GM18507 (cell line): ENCODE results near the gene CAPN11.
"Not testable (repeated sequence)": the region's sequence is repeated elsewhere in the genome, so short reads cannot be mapped to it uniquely, and the experiment has no call there.

Source experiments
- DNase-seq: peaks from one replicate; pipeline ENCODE4 v3.0.0; 2011; ENCODE audit warnings: low read depth; ENCODE audit not compliant: insufficient read length; ENCODE audit errors: extremely low spot score
- FAIRE-seq: peaks from 2 replicates; lab custom pipeline; 2011; peaks lifted over from hg19 to GRCh38; lab: Jason Lieb, UNC

The CAPN11 gene

DNA sequence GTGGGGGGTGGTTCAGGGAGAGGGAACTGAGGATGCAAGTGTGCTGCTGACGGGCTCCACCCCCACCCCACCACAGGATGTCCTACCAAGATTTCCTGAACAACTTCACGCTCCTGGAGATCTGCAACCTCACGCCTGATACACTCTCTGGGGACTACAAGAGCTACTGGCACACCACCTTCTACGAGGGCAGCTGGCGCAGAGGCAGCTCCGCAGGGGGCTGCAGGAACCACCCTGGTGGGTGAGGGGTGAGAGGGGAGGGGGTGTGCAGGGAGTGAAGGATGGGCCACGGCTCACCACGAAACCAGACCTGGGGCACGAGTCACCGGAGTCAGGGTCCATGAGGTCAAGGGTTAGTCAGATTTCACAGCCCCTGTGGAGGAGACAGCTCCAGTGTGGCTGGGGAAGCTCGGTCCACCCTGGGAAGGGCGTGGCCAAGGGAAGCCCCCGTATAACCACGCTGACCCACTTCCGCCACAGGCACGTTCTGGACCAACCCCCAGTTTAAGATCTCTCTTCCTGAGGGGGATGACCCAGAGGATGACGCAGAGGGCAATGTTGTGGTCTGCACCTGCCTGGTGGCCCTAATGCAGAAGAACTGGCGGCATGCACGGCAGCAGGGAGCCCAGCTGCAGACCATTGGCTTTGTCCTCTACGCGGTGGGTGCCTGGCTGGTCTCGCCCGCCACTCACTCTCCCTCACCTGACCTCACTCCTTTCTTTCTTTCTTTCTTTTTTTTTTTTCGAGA, 18.3 kb downstream of the CAPN11 start:
- DNase-seq (no peak), FAIRE-seq (peak; percentile 73)

DNA sequence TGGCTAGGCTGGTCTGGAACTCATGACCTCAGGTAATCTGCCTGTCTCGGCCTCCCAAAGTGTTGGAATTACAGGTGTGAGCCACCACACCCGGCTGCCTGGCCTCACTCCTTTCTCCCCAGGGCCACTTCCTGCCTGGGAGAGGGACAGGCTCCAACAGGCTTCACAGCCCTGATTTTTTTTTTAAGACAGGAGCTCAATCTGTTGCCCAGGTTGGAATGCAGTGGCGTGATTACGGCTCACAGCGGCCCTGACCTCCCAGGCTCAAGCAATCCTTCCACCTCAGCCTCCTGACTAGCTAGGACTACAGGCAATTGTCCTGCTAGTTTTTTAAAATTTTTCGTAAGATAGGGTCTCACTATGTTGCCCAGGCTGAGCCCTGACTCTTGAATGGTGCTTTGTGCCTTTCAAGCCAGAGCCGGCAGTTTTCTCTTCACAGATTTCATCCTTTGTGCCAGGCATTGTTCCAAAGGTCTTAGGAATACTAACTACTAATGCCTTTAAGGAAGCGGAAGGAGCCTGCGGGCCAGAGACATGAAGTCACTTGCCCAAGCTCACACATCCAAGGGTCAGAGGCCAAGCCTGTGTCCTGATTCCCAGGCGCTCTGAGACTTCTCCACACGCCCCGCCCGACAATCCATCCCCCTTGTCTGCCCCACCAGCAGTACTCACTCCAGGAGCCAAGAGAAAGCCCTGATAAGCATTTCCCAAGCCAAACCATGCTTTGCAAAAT, 19.2 kb downstream of the CAPN11 start:
- FAIRE-seq (no peak), DNase-seq (no peak)

DNA sequence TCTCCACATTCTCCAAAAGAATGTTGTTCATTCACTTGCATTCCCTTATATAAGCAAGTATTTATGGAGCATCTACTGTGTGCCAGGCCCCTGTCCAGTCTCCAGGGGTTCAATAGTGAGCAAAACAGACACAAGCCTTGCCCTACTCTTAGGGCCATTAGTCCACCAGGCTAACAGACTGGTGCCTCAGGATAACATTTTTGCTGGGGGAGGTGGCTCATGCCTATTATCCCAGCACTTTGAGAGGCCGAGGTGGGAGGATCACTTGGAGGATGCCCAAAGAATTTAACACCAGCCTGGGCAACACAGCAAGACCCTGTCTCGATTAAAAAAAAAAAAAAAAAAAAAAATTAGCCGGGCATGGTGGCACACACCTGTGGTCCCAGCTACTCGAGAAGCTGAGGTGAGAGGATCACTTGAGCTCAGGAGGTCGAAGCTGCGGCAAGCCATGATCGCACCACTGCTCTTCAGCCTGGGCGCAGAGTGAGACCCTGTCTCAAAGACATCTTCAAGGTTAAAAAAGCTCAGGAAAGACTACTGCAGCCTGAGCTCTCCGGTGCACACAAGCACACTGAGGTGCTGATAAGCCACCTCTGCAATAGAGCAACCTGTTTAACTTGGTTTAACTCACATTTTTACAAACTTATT, 19.9 kb downstream of the CAPN11 start:
- DNase-seq (no peak), FAIRE-seq (no peak)

DNA sequence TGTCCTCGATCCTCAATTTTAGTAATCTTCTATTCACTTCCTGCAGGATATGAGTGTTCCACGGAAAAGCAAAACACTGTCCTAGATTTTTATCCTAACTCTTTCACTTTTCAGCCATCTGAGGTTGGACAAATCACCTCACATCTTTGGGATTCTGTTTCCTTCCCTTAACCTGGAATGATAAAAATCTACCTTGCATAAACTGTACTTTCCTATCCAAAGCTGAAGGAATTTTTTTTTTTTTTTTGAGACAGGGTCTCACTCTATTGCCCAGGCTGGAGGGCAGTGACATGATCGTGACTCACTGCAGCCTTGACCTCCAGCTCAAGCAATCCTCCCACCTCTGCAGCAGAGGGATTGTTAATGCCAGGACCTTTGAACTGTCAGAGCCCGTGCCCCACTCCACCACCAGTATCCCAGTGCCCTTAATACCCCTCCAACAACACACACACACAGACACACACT, 20.5 kb downstream of the CAPN11 start:
- FAIRE-seq (no peak), DNase-seq (no peak)

DNA sequence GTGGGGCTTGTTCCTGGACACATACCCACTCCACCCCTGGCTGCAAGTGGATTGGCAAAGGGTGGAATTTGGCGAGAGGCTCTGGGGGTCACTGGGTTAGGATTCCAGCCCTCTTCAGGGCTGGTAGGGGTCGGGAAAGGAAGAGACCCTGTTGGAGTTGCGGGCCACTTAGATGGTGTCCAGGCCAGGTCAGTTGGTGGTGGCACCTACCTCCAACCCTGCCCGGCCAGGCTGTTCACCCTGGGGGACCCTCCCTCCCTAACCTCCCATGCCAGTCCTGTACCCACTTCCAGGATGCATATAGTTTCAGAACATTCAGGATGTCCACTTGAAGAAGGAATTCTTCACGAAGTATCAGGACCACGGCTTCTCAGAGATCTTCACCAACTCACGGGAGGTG, 21.0 kb downstream of the CAPN11 start:
- DNase-seq, result no peak
- no peak for FAIRE-seq

DNA sequence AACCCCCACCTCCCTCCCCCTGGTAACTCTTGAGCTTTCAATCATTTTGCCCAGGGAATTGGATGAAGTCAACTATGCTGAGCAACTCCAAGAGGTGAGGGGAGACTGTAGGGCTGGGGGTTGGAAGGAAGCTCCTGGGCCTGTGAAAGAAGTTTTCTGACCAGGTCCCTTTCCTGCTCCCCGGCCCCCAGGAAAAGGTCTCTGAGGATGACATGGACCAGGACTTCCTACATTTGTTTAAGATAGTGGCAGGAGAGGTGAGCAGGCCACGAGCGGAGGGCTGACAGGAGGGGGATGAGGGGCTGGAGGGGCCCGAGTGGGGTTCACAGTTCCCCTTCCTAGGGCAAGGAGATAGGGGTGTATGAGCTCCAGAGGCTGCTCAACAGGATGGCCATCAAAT, 21.8 kb downstream of the CAPN11 start:
- DNase-seq (no peak), FAIRE-seq (no peak)

DNA sequence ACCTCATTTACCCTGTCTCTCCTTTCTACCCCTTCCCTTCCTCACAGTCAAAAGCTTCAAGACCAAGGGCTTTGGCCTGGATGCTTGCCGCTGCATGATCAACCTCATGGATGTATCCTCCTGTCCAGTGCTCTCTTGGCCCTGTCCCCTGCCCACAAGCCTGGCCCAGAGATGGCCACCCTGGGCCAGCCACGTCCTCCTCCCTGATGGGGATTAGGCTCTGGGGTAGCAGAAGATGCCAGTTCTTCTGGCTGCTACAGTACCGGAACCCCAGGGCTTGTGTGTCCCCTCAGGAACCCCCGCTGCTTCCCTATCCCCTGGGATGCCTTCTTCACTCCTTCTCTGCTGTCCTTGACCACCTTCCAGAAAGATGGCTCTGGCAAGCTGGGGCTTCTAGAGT, 22.3 kb downstream of the CAPN11 start:
- FAIRE-seq (no peak), DNase-seq (no peak)

DNA sequence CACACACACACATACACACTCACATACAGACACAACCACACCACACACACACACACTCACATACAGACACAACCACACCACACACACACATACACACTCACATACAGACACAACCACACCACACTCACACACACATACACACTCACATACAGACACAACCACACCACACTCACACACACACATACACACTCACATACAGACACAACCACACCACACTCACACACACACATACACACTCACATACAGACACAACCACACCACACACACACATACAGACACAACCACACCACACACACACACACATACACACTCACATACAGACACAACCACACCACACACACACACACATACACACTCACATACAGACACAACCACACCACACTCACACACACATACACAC, 23.2 kb downstream of the CAPN11 start:
- DNase-seq, result not testable (repeated sequence)
- peak; percentile 81 for FAIRE-seq

DNA sequence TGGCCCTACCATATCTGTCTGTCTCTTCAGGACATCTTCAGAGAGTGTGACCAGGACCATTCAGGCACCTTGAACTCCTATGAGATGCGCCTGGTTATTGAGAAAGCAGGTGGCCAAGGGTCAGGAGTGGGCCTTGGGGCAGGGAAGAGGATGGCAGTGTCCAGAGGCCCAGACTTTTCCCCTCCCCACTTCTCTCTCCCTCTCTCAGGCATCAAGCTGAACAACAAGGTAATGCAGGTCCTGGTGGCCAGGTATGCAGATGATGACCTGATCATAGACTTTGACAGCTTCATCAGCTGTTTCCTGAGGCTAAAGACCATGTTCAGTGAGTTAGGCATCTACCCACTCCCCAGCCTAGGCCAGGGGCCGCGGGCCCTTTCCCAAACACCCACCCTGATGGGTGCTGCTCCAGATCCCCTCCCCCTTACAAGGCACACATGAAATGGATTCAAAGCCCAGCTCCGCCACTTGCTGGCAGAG, 24.3 kb downstream of the CAPN11 start:
- DNase-seq, result no peak
- no peak for FAIRE-seq

DNA sequence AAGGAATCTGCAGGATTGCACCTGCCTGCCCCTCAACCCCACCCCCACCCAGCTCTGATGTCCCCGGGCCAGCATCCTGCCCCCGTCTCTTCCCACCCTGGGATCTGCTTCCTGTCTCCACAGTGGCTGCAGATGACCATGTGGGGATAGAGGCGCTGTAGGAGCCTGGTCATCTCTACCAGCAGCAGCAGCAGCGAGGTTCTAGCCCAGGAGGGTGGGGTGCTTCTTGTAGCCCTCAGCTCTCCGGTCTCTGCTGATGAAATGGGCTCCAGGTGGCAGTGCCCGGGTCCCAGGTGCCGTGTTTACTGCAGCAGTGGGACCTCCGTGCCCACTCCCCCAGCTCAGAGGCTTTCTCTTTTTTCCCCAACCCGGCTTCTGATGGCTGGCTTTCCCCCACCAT, 25.2 kb downstream of the CAPN11 start:
- DNase-seq, result no peak
- FAIRE-seq, result no peak

DNA sequence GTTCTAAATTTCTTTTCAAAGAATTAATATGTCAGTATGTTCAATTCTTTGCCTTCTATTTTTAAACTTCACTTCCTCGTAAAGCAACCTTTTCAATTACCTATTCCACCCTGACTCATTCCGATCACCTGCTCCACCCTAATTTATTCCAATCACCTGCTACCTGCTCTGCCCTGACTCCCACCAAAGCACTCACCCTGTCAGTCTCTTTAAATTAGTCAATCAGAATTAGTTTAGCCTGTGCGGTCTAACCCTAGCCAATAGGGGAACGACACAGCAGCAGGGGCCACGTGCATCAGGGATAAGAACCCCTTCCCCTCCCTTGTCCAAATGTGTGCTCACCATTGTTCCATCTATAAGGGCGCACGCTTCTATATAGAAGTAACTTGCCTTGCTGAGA, 26.7 kb downstream of the CAPN11 start:
- DNase-seq, FAIRE-seq: not testable (repeated sequence)

DNA sequence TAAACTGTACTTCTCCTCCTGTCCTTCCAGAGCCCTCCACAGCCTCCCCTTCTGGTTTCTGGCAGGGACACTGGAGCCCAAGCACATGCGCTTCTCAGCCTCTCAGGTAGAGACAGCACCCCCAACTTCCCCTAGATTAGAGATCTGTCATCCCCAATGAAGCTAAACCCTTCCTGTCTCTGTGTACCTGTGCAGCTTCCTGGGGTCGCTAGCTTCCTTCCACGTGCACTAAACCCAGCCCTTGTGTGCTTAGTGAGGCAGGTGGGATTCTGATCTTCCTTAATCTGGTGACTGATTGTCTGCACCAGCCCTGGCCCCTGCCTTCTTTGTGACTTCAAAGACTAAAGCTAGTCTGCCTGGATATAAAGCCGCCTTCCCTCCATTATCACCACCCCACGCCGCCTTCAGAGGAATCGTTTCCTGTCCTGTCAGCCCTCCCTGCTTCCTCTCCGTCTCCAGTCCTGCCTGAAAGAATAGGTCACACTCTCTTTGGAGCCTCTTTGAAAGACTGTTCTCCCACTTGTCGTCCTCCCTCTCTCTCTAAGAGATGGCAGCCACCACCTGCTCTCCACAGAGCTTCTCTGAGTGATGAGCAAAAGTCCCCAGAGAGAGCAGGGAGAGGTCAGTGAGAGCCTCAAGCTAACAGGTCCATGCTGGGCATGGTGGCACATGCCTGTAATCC, 27.5 kb downstream of the CAPN11 start:
- DNase-seq, result no peak
- no peak for FAIRE-seq

DNA sequence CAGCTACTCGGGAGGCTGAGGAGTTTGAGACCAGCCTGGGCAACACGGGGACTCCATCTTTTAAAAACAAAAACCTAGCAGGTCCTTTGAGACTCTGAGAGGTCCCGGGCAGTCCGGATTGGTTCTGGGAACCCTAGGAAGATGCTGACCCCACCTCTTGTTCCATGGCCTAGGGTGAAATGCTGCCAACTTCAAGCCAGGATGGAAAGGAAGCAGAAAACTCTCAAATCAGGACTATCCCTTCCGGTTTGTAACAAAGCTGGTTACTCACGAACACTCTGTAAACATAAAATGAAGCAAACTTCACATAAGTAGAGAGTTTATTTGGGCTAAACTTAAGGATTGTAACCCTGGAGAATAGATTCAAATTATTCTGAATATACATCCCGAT, 28.0 kb downstream of the CAPN11 start:
- FAIRE-seq (no peak), DNase-seq (no peak)

DNA sequence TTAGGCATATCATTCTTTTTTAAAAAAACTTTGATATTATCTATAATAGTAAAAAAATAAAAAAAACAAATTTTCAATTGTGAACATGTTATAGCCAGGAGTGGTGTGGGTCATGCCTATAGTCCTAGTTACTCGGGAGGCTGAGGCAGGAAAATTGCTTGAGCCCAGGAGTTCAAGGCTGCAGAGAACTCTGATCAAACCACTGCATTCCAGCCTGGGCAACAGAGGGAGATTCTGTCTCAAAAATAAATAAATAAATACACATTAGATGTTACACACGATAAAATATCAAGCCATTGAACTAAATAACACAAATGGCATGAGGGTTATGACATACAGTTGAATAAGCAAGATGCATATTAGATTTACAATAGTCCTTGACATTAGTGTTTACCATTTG, 30.2 kb downstream of the CAPN11 start:
- FAIRE-seq, result no peak
- DNase-seq, result no peak

DNA sequence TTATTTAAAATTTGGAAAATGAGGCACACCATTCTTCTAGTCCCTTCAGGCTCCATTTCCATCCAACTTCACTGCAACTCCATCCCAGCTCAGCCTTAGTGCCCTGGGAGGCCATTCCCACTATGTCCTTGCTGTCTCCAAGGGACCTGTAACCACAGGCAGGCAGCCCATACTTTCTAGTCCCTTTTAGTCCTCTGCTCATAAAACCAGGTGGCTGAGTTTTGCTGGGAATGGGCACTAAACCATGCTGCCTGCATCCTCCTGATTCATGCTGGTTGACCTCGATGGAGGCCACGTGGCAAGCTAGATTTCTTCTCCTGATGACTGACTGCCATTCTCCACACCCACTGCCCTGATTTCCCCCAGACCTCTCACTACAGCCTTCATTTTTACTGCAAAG, 30.6 kb downstream of the CAPN11 start:
- DNase-seq (no peak), FAIRE-seq (no peak)

DNA sequence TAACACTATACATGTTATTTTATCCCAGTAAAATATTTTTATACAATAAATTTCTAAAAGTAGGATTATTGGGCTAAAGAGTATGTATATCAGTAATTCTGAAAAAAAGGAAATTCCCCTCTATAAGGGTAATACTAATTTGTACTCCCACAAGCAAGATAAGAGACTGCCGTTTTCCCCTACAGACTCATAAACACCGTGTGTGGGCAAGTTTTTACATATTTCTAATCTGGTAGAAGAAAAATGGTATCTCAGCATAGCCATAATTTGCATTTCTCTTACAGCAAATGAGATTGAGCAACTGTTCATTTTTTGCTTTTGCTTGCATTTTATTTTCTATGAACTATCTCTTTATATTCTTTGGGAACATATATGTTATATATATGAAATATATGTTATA, 32.1 kb downstream of the CAPN11 start:
- FAIRE-seq (peak; percentile 41), DNase-seq (no peak)

DNA sequence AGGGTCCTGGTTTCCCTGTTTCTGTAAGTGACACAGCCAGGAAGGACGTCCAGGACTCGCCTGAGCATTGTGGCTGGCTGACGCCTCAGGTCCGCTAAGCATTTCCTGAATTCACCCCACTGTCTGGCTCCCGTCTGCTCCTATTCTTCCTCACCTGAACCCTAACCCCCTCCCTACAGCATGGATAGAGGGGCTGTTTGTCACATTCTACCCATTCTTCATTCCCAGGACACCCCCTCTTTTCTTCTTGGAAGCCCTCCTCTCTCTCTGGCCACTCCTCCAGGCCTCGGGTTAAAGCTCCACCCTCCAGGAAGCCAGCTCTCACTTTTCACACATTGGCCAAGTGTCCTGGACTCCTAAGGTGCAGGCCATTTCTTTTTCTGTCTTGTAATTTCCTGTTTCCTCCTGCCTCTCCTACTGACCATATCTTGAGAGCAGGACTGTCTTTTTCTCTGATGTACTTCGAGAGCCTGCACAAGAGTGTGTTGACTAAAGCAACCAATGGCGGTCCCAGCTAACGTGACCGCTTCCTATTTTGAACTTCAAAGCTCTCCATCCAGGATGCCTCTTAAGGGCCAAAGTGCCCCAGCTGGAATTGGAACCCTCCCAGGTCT, 33.9 kb downstream of the CAPN11 start:
- DNase-seq, result no peak
- no peak for FAIRE-seq

DNA sequence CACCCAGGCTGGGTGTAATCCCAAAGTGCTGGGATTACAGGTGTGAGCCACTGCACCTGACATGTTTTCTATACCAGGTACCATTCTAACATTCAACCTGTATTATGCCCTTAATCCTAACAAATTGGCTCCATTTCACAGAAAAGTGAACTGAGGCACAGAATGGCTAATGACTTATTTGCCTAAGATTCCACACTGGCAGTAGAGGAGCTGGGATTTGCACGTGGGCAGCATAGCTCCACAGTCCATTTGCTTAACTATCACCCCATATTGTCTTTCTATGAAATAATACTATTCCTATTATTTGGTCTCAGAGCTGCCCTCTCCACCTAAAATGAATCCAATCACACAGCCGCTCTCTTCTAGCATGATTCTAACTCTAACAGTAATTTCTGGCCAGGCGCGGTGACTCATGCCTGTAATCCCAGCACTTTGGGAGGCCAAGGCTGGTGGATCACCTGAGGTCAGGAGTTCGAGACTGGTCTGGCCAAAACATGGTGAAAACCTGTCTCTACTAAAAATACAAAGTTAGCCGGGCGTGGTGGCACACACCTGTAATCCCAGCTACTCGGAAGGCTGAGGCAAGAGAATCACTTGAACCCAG, 34.8 kb downstream of the CAPN11 start:
- FAIRE-seq (no peak), DNase-seq (no peak)

DNA sequence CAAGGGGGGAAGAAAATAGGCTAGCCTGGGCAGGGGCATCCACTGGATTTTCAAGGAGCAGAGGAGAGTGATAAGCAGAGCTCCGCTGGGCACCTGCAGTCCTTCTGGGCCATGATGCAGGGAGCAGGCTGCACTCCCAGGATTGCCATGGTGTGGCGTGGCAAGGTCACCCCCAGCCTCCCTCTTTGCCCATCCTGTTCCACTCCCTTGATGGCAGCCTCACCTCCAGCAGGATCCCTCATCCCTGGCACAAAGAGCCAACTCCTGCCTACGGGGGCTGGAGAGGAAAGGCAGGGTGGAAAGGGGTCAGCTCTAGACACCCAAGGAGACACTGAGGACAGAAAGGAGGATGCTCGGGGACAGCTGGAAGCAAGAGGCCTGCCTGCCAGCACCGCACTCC, 35.7 kb downstream of the CAPN11 start:
- FAIRE-seq, result no peak

More for the DNA sequence above, 35.7 kb downstream of the CAPN11 start:
- no peak for DNase-seq
